Duodenal mucosa (tissue), 2 donors: Measurements from ENCODE around the gene HERC2.
"Not testable (repeated sequence)": the region's sequence is repeated elsewhere in the genome, so short reads cannot be mapped to it uniquely, and the experiment has no call there.

Source experiments
- H3K27ac ChIP-seq: one replicate; pipeline ENCODE4 v1.7.0; 2013; ENCODE audit warnings: low read depth, low read length
- H3K27me3 ChIP-seq, 2 donors: one replicate each; pipeline ENCODE4 v1.7.0; 2013; ENCODE audit warnings: low read length in 2 of 2, control low read depth in 1 of 2; ENCODE audit not compliant: insufficient read depth in 2 of 2, control insufficient read depth in 1 of 2
- H3K36me3 ChIP-seq, 2 donors: one replicate each; pipeline ENCODE4 v1.7.0; 2013; ENCODE audit warnings: low read length in 2 of 2, control low read depth in 1 of 2; ENCODE audit not compliant: insufficient read depth in 2 of 2, control insufficient read depth in 1 of 2
- H3K4me1 ChIP-seq, 2 donors: one replicate each; pipeline ENCODE4 v1.7.0; 2013; ENCODE audit warnings: low read length in 2 of 2, control low read depth in 1 of 2; ENCODE audit not compliant: insufficient read depth in 2 of 2, control insufficient read depth in 1 of 2
- H3K4me3 ChIP-seq, 2 donors: one replicate each; pipeline ENCODE4 v1.7.0; 2013; ENCODE audit warnings: low read length in 2 of 2, low read depth in 1 of 2
- H3K9ac ChIP-seq, 2 donors: one replicate each; pipeline ENCODE4 v1.7.0; 2013; ENCODE audit warnings: low read length in 2 of 2, low read depth in 1 of 2
- H3K9me3 ChIP-seq, 2 donors: one replicate each; pipeline ENCODE4 v1.7.0; 2013; ENCODE audit warnings: low read length in 2 of 2, control low read depth in 1 of 2; ENCODE audit not compliant: control insufficient read depth in 1 of 2

The HERC2 gene

GRCh38 chr15:28137408-28138039 lies 184.5 kb downstream of the HERC2 start:
- not testable (repeated sequence) for H3K27ac ChIP-seq, H3K9ac ChIP-seq, H3K27me3 ChIP-seq, H3K4me3 ChIP-seq, H3K9me3 ChIP-seq, H3K4me1 ChIP-seq
- peaks cover 8 to 51% of the 10 kb centered on the region in 2 donors for H3K36me3 ChIP-seq

GRCh38 chr15:28136236-28136904 lies 185.6 kb downstream of the HERC2 start:
- H3K4me1 ChIP-seq, H3K9me3 ChIP-seq, H3K9ac ChIP-seq, H3K4me3 ChIP-seq, H3K27ac ChIP-seq, H3K27me3 ChIP-seq: not testable (repeated sequence)
- H3K36me3 ChIP-seq = peaks cover 17 to 53% of the 10 kb centered on the region in 2 donors

- Histone ChIP-seq H3K36me3 (peaks cover 29 to 67% of the 10 kb centered on the region in 2 donors), H3K27me3 (no peaks in the 10 kb centered on the region), H3K27ac (no peak overlapping the region), H3K4me1 (no peaks in the 10 kb centered on the region), H3K4me3 (no peak overlapping the region), H3K9me3 (no peaks in the 10 kb centered on the region), H3K9ac (no peak overlapping the region)
These were observed 188.7 kb downstream of the HERC2 start for GRCh38 chr15:28133281-28133680.

GRCh38 chr15:28132524-28133275 lies 189.3 kb downstream of the HERC2 start:
- Histone ChIP-seq H3K27me3 (no peaks in the 10 kb centered on the region), H3K9me3 (no peaks in the 10 kb centered on the region), H3K9ac (no peak overlapping the region), H3K4me1 (no peaks in the 10 kb centered on the region), H3K36me3 (peaks cover 34 to 68% of the 10 kb centered on the region in 2 donors), H3K4me3 (no peak overlapping the region), H3K27ac (no peak overlapping the region)

GRCh38 chr15:28131946-28132345 lies 190.0 kb downstream of the HERC2 start:
- Histone ChIP-seq H3K4me3 (no peak overlapping the region), H3K27me3 (no peaks in the 10 kb centered on the region), H3K27ac (no peak overlapping the region), H3K4me1 (no peaks in the 10 kb centered on the region), H3K9ac (no peak overlapping the region), H3K9me3 (no peaks in the 10 kb centered on the region), H3K36me3 (peaks cover 38 to 73% of the 10 kb centered on the region in 2 donors)

GRCh38 chr15:28131400-28131799 lies 190.6 kb downstream of the HERC2 start:
- H3K27ac ChIP-seq = no peak overlapping the region
- H3K4me1 ChIP-seq = no peaks in the 10 kb centered on the region
- H3K27me3 ChIP-seq = no peaks in the 10 kb centered on the region
- H3K9me3 ChIP-seq = no peaks in the 10 kb centered on the region
- H3K36me3 ChIP-seq = peaks cover 38 to 75% of the 10 kb centered on the region in 2 donors
- no peak overlapping the region for H3K9ac ChIP-seq
- no peak overlapping the region for H3K4me3 ChIP-seq

- Histone ChIP-seq H3K4me1 (no peaks in the 10 kb centered on the region), H3K27me3 (no peaks in the 10 kb centered on the region), H3K36me3 (peaks cover 38 to 77% of the 10 kb centered on the region in 2 donors), H3K4me3 (no peak overlapping the region), H3K9ac (no peak overlapping the region), H3K9me3 (no peaks in the 10 kb centered on the region), H3K27ac (no peak overlapping the region)
These were observed 191.3 kb downstream of the HERC2 start for GRCh38 chr15:28130651-28131050.

- no peaks in the 10 kb centered on the region for H3K4me1 ChIP-seq
- no peak overlapping the region for H3K4me3 ChIP-seq
- H3K9me3 ChIP-seq = no peaks in the 10 kb centered on the region
- peaks cover 49 to 78% of the 10 kb centered on the region in 2 donors for H3K36me3 ChIP-seq
- H3K27me3 ChIP-seq = no peaks in the 10 kb centered on the region
- H3K9ac ChIP-seq = no peak overlapping the region
- no peak overlapping the region for H3K27ac ChIP-seq
These were observed 192.6 kb downstream of the HERC2 start for GRCh38 chr15:28129231-28129848.

- no peaks in the 10 kb centered on the region for H3K4me1 ChIP-seq
- H3K27ac ChIP-seq = no peak overlapping the region
- no peak overlapping the region for H3K9ac ChIP-seq
- H3K4me3 ChIP-seq = no peak overlapping the region
- H3K36me3 ChIP-seq = peaks cover 60 to 81% of the 10 kb centered on the region in 2 donors
- no peaks in the 10 kb centered on the region for H3K9me3 ChIP-seq
- H3K27me3 ChIP-seq = no peaks in the 10 kb centered on the region
These were observed 193.9 kb downstream of the HERC2 start for GRCh38 chr15:28128031-28128430.

- Histone ChIP-seq H3K27ac (no peak overlapping the region), H3K9ac (no peak overlapping the region), H3K4me3 (no peak overlapping the region), H3K27me3 (no peaks in the 10 kb centered on the region), H3K4me1 (no peaks in the 10 kb centered on the region), H3K9me3 (no peaks in the 10 kb centered on the region), H3K36me3 (peaks cover 56 to 82% of the 10 kb centered on the region in 2 donors)
These were observed 194.9 kb downstream of the HERC2 start for GRCh38 chr15:28127036-28127435.
